Activated naive CD4-positive, alpha-beta T cell treated with anti-CD3 and anti-CD28 coated beads, Interleukin-2, amount 50 U/mL, for 72 hours (primary cell): ENCODE measurements around the gene NXF1. TPM values are rescaled to one million over a fixed set of nuclear protein-coding genes. Genes with fewer than 3 reads are reported as not detected.
"Not testable (repeated sequence)": the region's sequence is repeated elsewhere in the genome, so short reads cannot be mapped to it uniquely, and the experiment has no call there.

ENCODE experiments used
- ATAC-seq, 2 donors: fragments of 150-1000 bp; cut with Tn5 transposase; 2 replicates each; pipeline ENCODE4 v1.10.0; 2021; ENCODE audit warnings: mild to moderate bottlenecking in 2 of 2, moderate library complexity in 2 of 2
- DNase-seq, 2 donors: peaks; one replicate each; pipeline ENCODE4 v3.0.0; 2021 to 2022; ENCODE audit warnings: low spot score in 2 of 2
- H3K27ac Mint-ChIP-seq, 2 donors: one replicate each; pipeline ENCODE4 v1.8.0; 2022; ENCODE audit warnings: mild to moderate bottlenecking in 2 of 2, mixed read lengths in 2 of 2
- H3K36me3 Mint-ChIP-seq, 2 donors: one replicate each; pipeline ENCODE4 v1.8.0; 2022; ENCODE audit warnings: mixed read lengths in 2 of 2
- H3K9me3 Mint-ChIP-seq, 2 donors: one replicate each; pipeline ENCODE4 v1.8.0; 2022; ENCODE audit warnings: mixed read lengths in 2 of 2
- total RNA-seq, 2 donors: library from RNA; stranded (reverse); gene quantifications; one replicate each; pipeline ENCODE4 v1.2.3, GENCODE V29; 2022

NXF1 gene
- total RNA-seq, 2 donors from 2014 or later = 104 to 132 TPM

DNA sequence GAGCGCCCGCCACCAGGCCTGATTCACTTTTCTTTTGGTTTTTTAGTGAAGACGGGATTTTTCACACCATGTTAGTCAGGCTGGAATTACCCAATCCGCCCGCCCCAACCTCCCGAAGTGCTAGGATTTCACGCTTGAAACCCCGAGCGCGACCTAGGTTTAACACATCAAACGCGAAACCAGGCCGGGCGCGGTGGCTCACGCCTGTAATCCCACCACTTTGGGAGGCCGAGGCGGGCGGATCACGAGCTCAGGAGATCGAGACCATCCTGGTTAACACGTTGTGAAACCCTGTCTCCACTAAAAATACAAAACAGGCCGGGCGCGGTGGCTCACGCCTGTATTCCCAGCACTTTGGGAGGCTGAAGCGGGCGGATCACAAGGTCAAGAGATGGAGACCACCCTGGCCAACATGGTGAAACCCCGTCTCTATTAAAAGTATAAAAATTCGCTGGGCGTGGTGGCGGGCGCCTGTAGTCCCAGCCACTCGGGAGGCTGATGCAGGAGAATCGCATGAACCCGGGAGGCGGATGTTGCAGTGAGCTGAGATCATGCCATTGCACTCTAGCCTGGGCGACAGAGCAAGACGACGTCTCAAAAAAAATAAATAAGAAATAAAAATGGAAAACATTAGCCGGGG is 35.6 kb upstream of the NXF1 start:
- not testable (repeated sequence) for H3K9me3 Mint-ChIP-seq, H3K27ac Mint-ChIP-seq
- peak; percentile 39 to 40 for ATAC-seq
- DNase-seq = peak; percentile 75 to 92
- H3K36me3 Mint-ChIP-seq = peaks cover 18 to 19% of the 10 kb centered on the region in 2 donors

DNA sequence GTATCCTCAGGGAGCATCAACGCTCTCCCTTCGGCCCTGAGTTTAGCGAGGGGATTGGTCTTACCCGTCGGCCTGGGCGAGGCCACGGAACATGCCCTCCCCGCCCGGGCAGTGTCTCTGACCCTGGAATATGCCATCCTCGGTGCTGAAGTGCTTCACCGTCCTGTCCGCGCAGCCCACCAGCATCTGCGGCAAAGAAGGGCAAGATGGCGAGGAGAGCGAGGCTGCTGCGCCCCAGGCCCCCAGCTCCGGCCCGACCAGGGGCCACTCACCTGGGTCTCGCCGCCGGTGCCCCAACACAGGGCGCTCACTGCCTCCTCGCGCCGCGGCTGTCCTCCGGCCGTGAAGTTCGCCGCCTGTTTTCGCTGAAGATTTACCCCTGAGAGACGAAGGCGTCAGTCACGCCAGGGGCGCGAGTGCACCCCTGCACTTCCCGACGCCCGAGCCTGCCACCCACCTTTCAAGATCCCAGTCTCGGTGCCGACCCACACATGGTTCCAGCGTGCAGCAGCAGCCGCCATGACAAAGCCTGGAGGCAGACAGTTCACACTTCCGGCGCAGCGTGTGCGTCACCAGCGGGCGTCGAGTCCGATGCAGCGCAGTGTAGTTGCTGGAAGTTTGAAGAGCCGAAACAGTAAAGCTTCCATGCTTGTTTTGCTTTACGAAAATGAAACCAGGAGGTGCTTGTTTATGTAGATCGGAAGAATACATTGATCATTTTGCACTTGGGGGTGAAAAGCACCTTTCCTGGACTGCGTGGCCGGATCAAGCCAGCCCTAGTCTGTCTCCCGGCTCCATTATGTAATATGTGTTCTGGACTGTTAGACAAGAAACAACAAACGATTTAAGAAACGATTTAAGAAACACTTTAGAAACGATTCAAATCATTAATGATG is 34.1 kb upstream of the NXF1 start, which contains the start of gene WDR74:
TSS of gene WDR74 (minus strand) at position 541 of the 896 bp plus-strand sequence. CDS start at position 521, 20 bp downstream.
- DNase-seq (peak; percentile 81 to 90), ATAC-seq (peak; percentile 45 to 50)
- H3K9me3 Mint-ChIP-seq = no peaks in the 10 kb centered on the region
- peaks cover 18 to 19% of the 10 kb centered on the region in 2 donors for H3K36me3 Mint-ChIP-seq
- peak within 1 kb of the TSS in 1 of 2 donors; percentile 87 for H3K27ac Mint-ChIP-seq

DNA sequence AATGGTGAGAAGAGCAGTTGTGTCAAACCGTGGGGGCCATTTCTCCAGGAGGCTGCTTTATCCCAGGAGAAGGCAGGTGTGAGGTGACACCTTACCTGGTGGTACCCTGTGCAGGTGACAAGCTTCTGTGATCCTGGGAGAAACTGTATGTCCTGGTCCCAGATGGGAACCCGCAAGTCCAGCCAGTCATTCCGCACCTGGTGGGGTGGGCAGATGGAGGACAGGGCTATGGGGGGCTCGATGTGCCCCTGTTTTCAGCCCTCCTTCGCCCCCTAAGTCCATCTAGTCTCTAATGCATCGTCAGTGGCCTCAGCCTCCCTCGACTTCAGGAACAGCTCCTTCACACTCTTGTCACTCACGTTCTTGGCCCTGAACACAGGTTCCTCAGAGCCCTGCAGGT is 30.1 kb upstream of the NXF1 start:
- Mint-ChIP-seq H3K9me3 (no peaks in the 10 kb centered on the region), H3K36me3 (peaks cover 22 to 31% of the 10 kb centered on the region in 2 donors), H3K27ac (no peak overlapping the region)
- no peak for DNase-seq
- ATAC-seq = no peak

DNA sequence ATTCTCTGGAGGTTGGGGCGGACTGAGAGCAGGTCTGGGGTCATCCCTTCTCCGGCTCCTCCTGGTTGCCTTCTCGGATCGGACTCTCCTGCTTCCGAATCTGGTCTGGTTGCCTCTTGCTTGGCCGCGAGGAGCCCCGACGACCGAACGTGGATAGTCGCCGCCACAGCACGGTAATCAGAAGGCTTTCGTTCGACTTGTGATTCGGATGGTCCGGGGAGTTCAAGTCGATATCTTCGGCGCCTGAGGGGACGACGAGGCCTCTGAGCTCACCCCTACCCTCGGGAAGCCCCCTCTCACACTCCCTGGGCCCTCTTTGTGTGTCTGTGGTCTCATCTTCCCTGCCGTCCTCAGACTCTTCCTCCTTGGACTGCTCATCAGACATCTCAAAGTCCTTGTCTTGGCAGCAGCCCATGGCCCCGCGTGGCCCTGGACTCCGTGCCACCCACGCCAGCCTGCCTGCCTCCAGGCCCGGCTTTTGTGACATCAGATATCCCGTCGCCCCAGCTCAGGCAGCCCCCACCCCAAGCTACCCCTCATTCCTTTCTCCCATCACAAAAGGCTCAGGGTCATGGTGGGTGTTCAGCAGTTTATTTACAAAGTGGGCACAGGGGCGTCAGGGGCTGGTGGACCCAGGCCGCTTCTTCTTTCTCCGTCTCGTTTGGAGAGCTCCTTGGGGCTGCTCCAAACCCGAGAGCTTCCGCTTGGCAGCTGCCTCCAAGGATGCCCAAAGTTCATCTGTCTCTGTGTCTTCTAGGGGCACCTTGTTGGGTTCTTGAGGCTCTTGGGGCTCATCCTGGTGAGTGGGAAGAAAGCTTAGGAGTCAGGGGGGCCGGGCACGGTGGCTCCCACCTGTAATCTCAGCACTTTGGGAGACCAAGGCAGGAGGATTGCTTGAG is 27.3 kb upstream of the NXF1 start, which contains the start of gene TEX54:
TSS of gene TEX54 (minus strand) at position 506 of the 899 bp plus-strand sequence.
- ATAC-seq (peak; percentile 0 to 1), DNase-seq (peak in 1 of 2 donors; percentile 20)
- peaks cover 8 to 15% of the 10 kb centered on the region in 2 donors for H3K36me3 Mint-ChIP-seq

DNA sequence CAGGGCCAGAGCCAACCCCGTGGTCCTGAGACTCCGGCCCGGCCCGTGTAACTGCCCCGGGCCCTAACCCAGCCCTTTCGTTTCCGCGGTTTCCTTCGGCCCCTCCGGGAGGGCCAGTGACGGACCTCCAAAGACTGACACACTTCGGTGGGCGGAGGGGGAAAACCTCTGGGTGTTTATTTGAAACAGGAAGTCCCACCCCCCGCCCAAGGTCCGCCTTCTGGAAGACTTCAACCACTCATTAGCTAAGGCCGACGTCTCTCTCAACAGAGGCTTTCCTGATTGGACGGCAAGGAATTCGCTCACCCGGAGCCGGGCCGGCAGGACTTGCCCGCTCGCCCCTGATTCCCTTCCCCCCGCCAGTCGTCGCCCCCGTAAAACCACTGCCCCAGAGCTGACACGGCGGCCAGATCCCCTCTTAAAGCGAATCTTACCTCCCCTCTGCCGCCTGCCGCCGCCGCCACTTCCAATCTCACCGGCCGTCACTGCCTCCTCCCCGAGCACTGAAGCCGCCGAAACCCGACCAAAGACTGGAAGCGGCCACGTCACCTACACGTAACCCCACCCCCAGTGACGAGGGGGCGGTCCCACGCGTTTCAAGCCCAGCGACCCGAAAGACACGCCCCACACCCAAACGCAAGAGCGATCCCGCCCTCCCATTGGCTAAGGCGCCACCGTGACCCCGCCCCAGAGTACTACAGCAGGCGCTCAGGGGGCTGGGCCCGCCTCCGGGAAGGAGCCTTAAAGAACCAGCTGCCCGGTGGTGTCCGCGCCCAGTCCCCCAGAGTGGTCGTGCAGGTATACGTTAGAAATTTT is 26.5 kb upstream of the NXF1 start, which contains the start of gene STX5:
TSS of gene STX5 (minus strand) at position 532 of the 816 bp plus-strand sequence. CDS start 808 bp downstream, outside the sequence.
- Mint-ChIP-seq H3K36me3 (peaks cover 4 to 11% of the 10 kb centered on the region in 2 donors), H3K9me3 (no peaks in the 10 kb centered on the region), H3K27ac (peak within 1 kb of the TSS; percentile 95 to 100)
- DNase-seq (peak; percentile 99), ATAC-seq (peak; percentile 91 to 92)

More for the DNA sequence above, 27.3 kb upstream of the NXF1 start, which contains the start of gene TEX54:
- Mint-ChIP-seq H3K27ac (peak within 1 kb of the TSS; percentile 95 to 100), H3K9me3 (no peaks in the 10 kb centered on the region)

DNA sequence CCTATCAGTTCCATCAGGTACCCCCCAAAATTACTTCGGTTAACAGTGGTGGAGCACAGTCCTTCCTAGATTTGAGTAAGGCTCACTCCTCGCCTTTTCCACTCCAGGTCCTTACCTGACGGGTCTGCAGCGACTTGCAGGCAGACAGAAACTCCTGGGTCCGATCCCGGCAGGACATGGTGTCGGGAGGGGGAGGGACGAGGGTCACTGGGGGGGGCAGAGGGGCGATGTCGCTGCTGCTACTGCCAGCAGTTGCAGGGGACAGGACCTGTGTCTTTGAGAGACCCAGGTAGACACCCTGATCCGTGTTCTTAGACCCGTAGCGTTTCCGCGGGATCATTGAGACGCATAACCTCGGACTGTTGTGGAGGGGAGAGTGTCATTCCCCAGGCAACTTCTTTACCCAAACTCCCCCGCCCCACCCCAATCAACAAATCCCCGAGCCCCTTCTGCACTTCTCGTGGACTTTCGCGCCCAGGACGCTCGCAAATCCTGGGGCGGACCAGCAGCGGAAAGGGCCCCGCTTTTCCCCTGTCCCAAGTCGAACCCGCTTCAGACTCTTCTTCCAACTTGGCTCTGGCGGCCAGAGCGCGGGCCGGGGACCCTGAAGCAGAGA is 25.8 kb upstream of the NXF1 start:
- Mint-ChIP-seq H3K9me3 (no peaks in the 10 kb centered on the region), H3K36me3 (peaks cover 4 to 11% of the 10 kb centered on the region in 2 donors), H3K27ac (peak overlapping the region; percentile 95 to 100)
- DNase-seq (no peak), ATAC-seq (no peak)

DNA sequence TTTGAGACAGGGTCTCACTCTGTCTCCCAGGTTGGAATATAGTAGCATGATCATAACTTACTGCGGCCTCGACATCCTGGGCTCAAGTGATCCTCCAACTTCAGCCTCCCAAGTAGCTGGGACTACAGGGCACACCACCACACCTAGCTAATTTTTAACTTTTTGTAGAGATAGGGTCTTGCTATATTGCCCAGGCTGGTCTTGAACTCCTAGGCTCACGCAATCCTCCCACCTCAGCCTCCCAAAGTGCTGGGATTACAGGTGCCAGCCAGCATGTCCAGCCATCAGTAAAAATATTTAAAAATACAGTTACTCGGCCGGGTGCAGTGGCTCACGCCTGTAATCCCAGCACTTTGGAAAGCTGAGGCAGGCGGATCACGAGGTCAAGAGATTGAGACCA is 22.9 kb upstream of the NXF1 start:
- not testable (repeated sequence) for ATAC-seq, H3K9me3 Mint-ChIP-seq, H3K27ac Mint-ChIP-seq, DNase-seq
- peaks cover 5 to 13% of the 10 kb centered on the region in 2 donors for H3K36me3 Mint-ChIP-seq

DNA sequence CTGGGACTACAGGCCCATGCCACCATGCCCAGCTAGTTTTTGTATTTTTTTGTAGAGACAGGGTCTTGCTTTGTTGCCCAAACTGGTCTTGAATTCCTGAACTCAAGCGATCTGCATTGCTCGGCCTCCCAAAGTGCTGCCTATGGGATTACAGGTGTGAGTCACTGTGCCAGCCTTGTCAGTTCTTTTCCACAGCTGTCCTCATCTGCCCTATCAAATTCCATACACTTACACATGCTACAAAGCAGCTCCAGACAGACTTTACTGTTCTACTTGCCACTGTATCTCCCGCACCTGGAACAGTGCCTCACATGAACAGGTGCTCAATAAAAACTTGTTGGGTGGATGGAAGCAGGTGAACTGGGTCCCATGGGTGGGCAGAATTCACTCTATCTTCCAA is 18.4 kb upstream of the NXF1 start:
- ATAC-seq = no peak
- Mint-ChIP-seq H3K27ac (peak overlapping the region; percentile 24 to 88), H3K9me3 (no peaks in the 10 kb centered on the region), H3K36me3 (peaks cover 5 to 8% of the 10 kb centered on the region in 2 donors)
- DNase-seq = no peak

DNA sequence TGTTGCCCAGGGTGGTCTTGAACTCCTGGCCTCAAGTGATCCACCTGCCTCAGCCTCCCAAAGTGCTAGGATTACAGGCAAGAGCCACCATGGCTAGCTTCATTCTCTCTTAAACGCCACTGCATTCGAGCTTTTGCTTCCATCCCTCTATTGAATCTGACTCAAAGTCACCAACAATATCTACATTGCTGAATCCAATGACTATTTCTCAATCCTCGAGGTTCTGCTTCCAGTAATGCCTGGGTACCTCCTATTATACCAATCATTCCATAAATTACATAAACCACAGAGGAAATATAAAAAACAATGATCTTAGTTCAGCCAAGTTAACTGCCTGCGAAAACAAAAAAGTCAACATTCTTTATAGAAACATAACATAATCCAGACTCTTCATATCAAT is 11.9 kb upstream of the NXF1 start:
- Mint-ChIP-seq H3K36me3 (no peaks in the 10 kb centered on the region), H3K27ac (peak overlapping the region in 1 of 2 donors; percentile 52), H3K9me3 (no peaks in the 10 kb centered on the region)
- ATAC-seq = no peak
- no peak for DNase-seq

DNA sequence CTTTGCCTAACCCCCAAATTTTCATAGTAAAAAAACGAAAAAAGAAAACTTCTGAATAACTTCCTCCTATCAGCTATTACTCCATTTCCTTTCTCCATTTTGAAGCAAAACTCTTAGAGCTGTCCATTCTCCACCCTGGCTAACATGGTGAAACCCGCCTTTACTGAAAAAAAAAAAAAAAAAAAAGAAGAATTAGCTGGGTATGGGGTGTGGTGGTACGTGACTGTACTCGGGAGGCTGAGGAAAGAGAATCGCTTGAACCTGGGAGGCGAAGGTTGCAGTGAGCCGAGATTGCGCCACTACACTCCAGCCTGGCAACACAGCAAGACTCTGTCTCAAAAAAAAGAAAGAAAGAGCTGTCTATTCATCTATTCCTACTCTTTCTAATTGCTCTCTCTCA is 11.3 kb upstream of the NXF1 start:
- no peaks in the 10 kb centered on the region for H3K36me3 Mint-ChIP-seq
- no peaks in the 10 kb centered on the region for H3K9me3 Mint-ChIP-seq
- no peak overlapping the region for H3K27ac Mint-ChIP-seq
- ATAC-seq (no peak), DNase-seq (no peak)

DNA sequence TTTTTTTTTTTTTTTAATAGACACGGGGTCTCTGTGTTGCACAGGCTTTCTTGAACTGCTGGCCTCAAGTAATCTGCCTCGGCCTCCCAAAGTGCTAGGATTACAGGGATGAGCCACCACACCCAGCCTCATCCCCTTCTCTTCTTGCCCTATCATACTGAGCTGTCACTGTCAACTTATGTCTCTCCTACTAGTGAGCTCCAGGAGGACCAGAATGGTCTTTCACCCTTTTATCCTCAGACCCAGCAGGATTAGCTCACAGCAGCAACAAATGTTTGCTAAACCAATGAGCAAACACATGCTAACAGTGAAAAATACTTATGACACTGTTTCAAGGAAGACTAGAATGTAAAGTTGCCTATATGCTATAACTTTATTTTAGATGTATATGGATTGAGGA is 6.4 kb upstream of the NXF1 start:
- Mint-ChIP-seq H3K9me3 (no peaks in the 10 kb centered on the region), H3K27ac (no peak overlapping the region), H3K36me3 (no peaks in the 10 kb centered on the region)
- no peak for ATAC-seq
- DNase-seq = no peak

DNA sequence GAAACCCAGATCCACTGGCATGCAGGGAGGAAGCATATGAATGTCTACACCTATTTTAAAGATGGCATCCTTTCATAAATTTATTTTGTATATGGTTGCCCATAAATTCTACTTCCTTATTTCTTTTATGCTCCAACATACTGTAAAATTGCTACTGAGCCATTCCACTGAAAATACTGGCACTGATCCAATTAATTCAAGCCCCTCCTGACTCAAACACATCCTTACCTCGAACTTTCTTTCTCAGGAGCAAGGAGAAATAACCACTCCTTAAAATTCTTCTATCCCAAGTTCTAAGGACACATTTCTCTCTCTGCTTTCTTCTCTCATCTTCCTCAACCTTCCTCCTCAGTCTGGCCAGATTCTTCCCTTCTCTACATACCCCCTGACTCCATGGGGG is 5.5 kb upstream of the NXF1 start:
- DNase-seq (no peak), ATAC-seq (no peak)
- Mint-ChIP-seq H3K27ac (no peak overlapping the region), H3K9me3 (no peaks in the 10 kb centered on the region), H3K36me3 (no peaks in the 10 kb centered on the region)

DNA sequence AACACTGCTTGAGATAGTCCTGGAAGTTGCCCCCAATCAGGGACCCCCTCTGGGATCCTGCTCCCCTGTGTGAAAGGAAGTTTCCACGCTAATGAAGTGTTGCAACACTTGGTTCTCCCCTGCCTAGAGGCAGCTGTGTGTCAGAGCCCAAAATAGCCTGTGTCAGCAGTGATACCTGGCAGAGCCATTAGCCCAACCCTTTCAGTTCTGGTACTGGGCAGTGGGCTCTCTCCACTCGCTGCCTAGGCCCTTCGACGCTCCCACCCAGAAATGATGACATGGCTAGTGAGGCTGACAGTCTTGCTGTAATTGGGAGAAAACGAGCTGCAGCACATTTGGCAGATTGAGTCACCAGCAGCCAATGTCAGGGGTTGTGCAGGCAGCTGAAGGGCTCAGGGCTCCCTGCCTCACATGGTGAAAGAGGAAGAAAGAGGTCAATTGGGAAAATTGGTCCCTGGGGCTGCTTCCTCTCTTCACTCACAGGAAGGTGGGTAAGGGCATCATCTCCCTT is 1.4 kb upstream of the NXF1 start:
- peaks cover 24 to 30% of the 10 kb centered on the region in 2 donors for H3K36me3 Mint-ChIP-seq
- ATAC-seq (no peak), DNase-seq (no peak)
- H3K27ac Mint-ChIP-seq = peak overlapping the region in 1 of 2 donors; percentile 98
- no peaks in the 10 kb centered on the region for H3K9me3 Mint-ChIP-seq

DNA sequence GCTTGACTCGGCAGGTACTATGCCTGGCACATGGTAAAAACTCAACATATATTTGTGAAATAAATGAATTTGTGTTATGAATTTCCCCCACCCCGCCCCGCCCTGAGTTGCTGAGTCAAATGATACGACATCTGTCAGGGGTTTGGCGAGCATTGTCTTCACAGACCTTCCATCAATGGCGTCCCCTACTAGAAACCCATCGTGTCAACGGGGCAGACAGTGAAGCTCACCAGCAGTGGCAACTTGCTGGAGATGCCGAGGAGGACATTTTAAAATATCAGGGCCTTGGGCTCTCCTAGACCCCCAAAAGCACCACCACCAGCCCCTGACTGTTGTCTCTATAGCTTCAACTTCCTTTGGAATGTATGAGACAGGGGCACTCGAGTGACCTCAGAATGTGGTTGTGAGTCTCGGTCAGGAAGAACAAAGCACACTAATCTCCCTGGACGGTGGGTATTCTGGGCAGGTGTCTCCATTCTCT is 761 bp upstream of the NXF1 start:
- no peak for DNase-seq
- Mint-ChIP-seq H3K27ac (peak overlapping the region; percentile 74 to 98), H3K9me3 (no peaks in the 10 kb centered on the region), H3K36me3 (peaks cover 24 to 37% of the 10 kb centered on the region in 2 donors)
- ATAC-seq = peak in 1 of 2 donors; percentile 22
